Hepatocyte (in vitro differentiated cells): ENCODE measurements around the gene TUBE1.

ENCODE experiments used
- EZH2 ChIP-seq: fragments of 200-600 bp; sonication (generic); IDR thresholded peaks from 2 replicates; pipeline ENCODE4 v1.6.1; 2016; ENCODE audit warnings: antibody characterized with exemption, mild to moderate bottlenecking, borderline replicate concordance
- EZH2phosphoT487 ChIP-seq: fragments of 200-600 bp; sonication (generic); IDR thresholded peaks from one replicate; pipeline ENCODE4 v1.6.1; 2018; ENCODE audit warnings: antibody characterized with exemption, mild to moderate bottlenecking, low read depth, moderate library complexity; ENCODE audit not compliant: unreplicated experiment, severe bottlenecking
- TF ChIP-seq, protein P1 (sequence below): fragments of 200-600 bp; sonication (generic); IDR thresholded peaks from 2 replicates; pipeline ENCODE4 v1.5.1; 2016; ENCODE audit warnings: antibody characterized with exemption, mild to moderate bottlenecking; ENCODE audit not compliant: poor library complexity

DNA sequence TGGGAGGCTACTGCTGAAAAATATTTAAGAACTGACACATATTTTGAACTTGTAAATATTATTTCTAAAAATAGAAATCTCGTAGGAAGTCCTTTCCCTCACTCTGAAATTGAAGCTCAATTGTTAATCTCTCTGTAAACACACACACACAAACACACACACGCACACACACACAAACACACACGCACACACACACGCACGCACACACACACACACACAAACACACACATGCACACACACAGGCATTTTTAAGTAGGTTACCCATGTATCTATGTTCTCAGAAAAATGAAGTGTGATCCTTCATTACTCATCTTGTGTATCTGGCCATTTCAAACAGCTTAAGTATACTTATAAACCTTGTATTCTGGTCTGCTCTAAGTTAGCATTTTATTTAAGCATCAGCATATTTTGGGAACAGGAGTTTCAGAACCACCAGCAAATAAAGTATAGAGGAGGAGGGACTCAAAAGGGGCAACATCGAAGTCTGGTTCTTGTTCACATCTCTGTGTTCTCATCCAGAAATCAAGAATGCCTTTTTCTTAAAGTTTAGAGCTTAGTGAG lies 21.8 kb downstream of the TUBE1 start:
- TF ChIP-seq, protein P1, sequence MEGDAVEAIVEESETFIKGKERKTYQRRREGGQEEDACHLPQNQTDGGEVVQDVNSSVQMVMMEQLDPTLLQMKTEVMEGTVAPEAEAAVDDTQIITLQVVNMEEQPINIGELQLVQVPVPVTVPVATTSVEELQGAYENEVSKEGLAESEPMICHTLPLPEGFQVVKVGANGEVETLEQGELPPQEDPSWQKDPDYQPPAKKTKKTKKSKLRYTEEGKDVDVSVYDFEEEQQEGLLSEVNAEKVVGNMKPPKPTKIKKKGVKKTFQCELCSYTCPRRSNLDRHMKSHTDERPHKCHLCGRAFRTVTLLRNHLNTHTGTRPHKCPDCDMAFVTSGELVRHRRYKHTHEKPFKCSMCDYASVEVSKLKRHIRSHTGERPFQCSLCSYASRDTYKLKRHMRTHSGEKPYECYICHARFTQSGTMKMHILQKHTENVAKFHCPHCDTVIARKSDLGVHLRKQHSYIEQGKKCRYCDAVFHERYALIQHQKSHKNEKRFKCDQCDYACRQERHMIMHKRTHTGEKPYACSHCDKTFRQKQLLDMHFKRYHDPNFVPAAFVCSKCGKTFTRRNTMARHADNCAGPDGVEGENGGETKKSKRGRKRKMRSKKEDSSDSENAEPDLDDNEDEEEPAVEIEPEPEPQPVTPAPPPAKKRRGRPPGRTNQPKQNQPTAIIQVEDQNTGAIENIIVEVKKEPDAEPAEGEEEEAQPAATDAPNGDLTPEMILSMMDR = no peak
- TF ChIP-seq EZH2phosphoT487 (no peak), EZH2 (no peak)
